ENCODE data around the gene BRICD5. TPM values are rescaled to one million over a fixed set of nuclear protein-coding genes. Genes with fewer than 3 reads are reported as not detected.
A peak's percentile ranks its signal among the peaks of the same experiment; 100 is the strongest.

Gene BRICD5
- total and polyA plus RNA-seq, 2 of the 13 experiments (the other 11 are each of a cell fraction or from before 2014, with no cell fraction given), result 1.6 to 5.8 TPM

GRCh38 chr16:2176047-2176446 is 34.6 kb downstream of the BRICD5 start (continued):
- no peak for TF ChIP-seq ZNF574 (CRISPR knock-in tag; IDR thresholded peaks at IDR 0.05)
- TF ChIP-seq ATF4 (CRISPR knock-in tag; IDR thresholded peaks at IDR 0.05), result no peak
- TF ChIP-seq ZSCAN22 (CRISPR knock-in tag; IDR thresholded peaks at IDR 0.05), result no peak
- TF ChIP-seq NRL (CRISPR knock-in tag; IDR thresholded peaks at IDR 0.05; ENCODE audit: borderline replicate concordance), result no peak

- no peaks in the 10 kb centered on the region for H4K20me1 ChIP-seq (ENCODE audit: insufficient read depth, low read length)
- no peak overlapping the region for H2AFZ ChIP-seq (ENCODE audit: low read length)
- FAIRE-seq, result no peak
- intact Hi-C loops (cut with micrococcal nuclease; ENCODE audit: unreplicated experiment) (no loop called here), in situ Hi-C loops (cut with HindIII; ENCODE audit: extremely low pct_ligation_motif_present, low pct_unique_long_range_greater_than_20kb) (no loop called here)
- H3K27ac ChIP-seq (ENCODE audit: extremely low read length, insufficient read depth, low read length), result no peak overlapping the region
- no peaks in the 10 kb centered on the region for H3K27me3 ChIP-seq (ENCODE audit: control insufficient read depth in 1 of 2, insufficient read depth in 2 of 2, low read length in 2 of 2)
- peak; percentile 3; the same call in 1 of the 3 replicates for ATAC-seq
- no peak overlapping the region for H3K4me3 ChIP-seq (replicated peaks in 1 of 3; ENCODE audit: insufficient read depth in 1 of 3, low read depth in 2 of 3, low read length in 3 of 3)
- TF ChIP-seq AGO2 (optimal IDR thresholded peaks at IDR 0.05; ENCODE audit: low read depth, low read length) (peak; percentile 10), MLLT10 (CRISPR knock-in tag; IDR thresholded peaks at IDR 0.05) (no peak), PRDM4 (CRISPR knock-in tag; IDR thresholded peaks at IDR 0.05; ENCODE audit: borderline replicate concordance) (no peak)
- H3K79me2 ChIP-seq (ENCODE audit: insufficient read depth, low read length), result no peaks in the 10 kb centered on the region
- BruUV-seq (replicated peaks), result no TSS peak
- H3K9ac ChIP-seq (ENCODE audit: insufficient read depth, low read depth, low read length), result no peak overlapping the region
- no peaks in the 10 kb centered on the region for H3K4me1 ChIP-seq (ENCODE audit: insufficient read depth, low read length)
- no peak for DNase-seq (ENCODE audit: low spot score)
- peaks cover 10 to 26% of the 10 kb centered on the region in 2 experiments; a peak in 2 of 5 replicates for H3K36me3 ChIP-seq (replicated peaks in 1 of 2; ENCODE audit: control insufficient read depth in 1 of 2, insufficient read depth in 2 of 2, low read length in 2 of 2)
- H3K9me3 ChIP-seq (ENCODE audit: low read length), result no peaks in the 10 kb centered on the region
- WGBS (ENCODE audit: low lambda C conversion rate), result 89% methylated on average over 3 of the region's 10 CpGs
- no peak overlapping the region for H3K4me2 ChIP-seq (ENCODE audit: low read depth, low read length)
- ChIA-PET POLR2A (no interaction called here), CTCF (ENCODE audit: low intra/inter-chr PET ratio, low total read pairs) (no interaction called here)
Measured at GRCh38 chr16:2175454-2175853, 35.2 kb downstream of the BRICD5 start.
